HEK293 (cell line): ENCODE measurements around the gene RNF41.

Experiments
- CTCF ChIA-PET: fragments of 350-600 bp; formaldehyde crosslinking; extraction: SDS; loops from one replicate; lab custom pipeline; 2021; ENCODE audit warnings: antibody characterized with exemption; lab: Yijun Ruan, JAX
- POLR2A ChIA-PET: fragments of 300-600 bp; formaldehyde crosslinking; extraction: SDS; loops from one replicate; lab custom pipeline; 2020; ENCODE audit warnings: antibody characterized with exemption, inconsistent platforms; lab: Yijun Ruan, JAX
- H3K27ac ChIP-seq: fragments of 200-500 bp; sonication (Bioruptor generic); 2 replicates; pipeline ENCODE4 v1.5.1; 2014; ENCODE audit warnings: low read depth, low read length, control low read depth, inconsistent platforms; ENCODE audit errors: extremely low read depth
- H3K36me3 ChIP-seq, 2 experiments: fragments of 200-500 bp in 1 of 2; sonication (Bioruptor generic) in 1 of 2; 1 replicate in 1 of 2; 2 replicates in 1 of 2; pipeline ENCODE4 v1.5.1; 2014 to 2017; ENCODE audit warnings: inconsistent platforms in 2 of 2, low read length in 2 of 2; ENCODE audit not compliant: control insufficient read depth in 2 of 2, insufficient read depth in 1 of 2
- H3K4me1 ChIP-seq: fragments of 200-500 bp; sonication (Bioruptor generic); 2 replicates; pipeline ENCODE4 v1.5.1; 2014; ENCODE audit warnings: mild to moderate bottlenecking, low read length, inconsistent platforms; ENCODE audit not compliant: control insufficient read depth, insufficient read depth
- H3K4me3 ChIP-seq: 2 replicates; pipeline ENCODE4 v1.5.1; 2011; ENCODE audit warnings: low read depth, mild to moderate bottlenecking, control low read depth, low read length, moderate library complexity
- H3K9me3 ChIP-seq: fragments of 200-500 bp; sonication (Bioruptor generic); 2 replicates; pipeline ENCODE4 v1.5.1; 2014; ENCODE audit warnings: low read depth, low read length, inconsistent platforms; ENCODE audit not compliant: control insufficient read depth, insufficient read depth
- BCL11B ChIP-seq: fragments of 450-650 bp; formaldehyde crosslinking; IDR thresholded peaks from 2 replicates; pipeline ENCODE4 v1.5.1; 2016; ENCODE audit warnings: low read depth, missing biosample characterization, missing genetic modification characterization
- GLIS1 ChIP-seq: fragments of 450-650 bp; formaldehyde crosslinking; IDR thresholded peaks from 2 replicates; pipeline ENCODE4 v1.5.1; 2016; ENCODE audit warnings: missing biosample characterization, missing genetic modification characterization
- SETDB1 ChIP-seq: IDR thresholded peaks from one replicate; pipeline ENCODE4 v1.6.1; 2017; ENCODE audit warnings: mild to moderate bottlenecking, low read length, moderate library complexity, mixed read lengths; ENCODE audit not compliant: insufficient read length
- SP7 ChIP-seq: fragments of 450-650 bp; formaldehyde crosslinking; IDR thresholded peaks from 2 replicates; pipeline ENCODE4 v1.5.1; 2016; ENCODE audit warnings: missing biosample characterization, missing genetic modification characterization
- ZBTB17 ChIP-seq: fragments of 450-650 bp; formaldehyde crosslinking; IDR thresholded peaks from 2 replicates; pipeline ENCODE4 v1.5.1; 2016; ENCODE audit warnings: missing biosample characterization, missing genetic modification characterization
- ZNF146 ChIP-seq: fragments of 450-650 bp; formaldehyde crosslinking; IDR thresholded peaks from 2 replicates; pipeline ENCODE4 v1.5.1; 2016; ENCODE audit warnings: missing biosample characterization, missing genetic modification characterization
- ZNF184 ChIP-seq: fragments of 450-650 bp; IDR thresholded peaks from 2 replicates; pipeline ENCODE4 v1.5.1; 2018; ENCODE audit warnings: missing biosample characterization, mild to moderate bottlenecking, missing genetic modification characterization
- ZNF2 ChIP-seq: fragments of 450-650 bp; formaldehyde crosslinking; IDR thresholded peaks from 2 replicates; pipeline ENCODE4 v1.5.1; 2016; ENCODE audit warnings: missing biosample characterization, missing genetic modification characterization
- ZNF48 ChIP-seq: fragments of 450-650 bp; formaldehyde crosslinking; IDR thresholded peaks from 2 replicates; pipeline ENCODE4 v1.5.1; 2016; ENCODE audit warnings: missing biosample characterization, missing genetic modification characterization
- ZNF521 ChIP-seq: fragments of 450-650 bp; formaldehyde crosslinking; IDR thresholded peaks from 2 replicates; pipeline ENCODE4 v1.5.1; 2017; ENCODE audit warnings: missing biosample characterization, mild to moderate bottlenecking, missing genetic modification characterization
- ZNF529 ChIP-seq: fragments of 450-650 bp; formaldehyde crosslinking; IDR thresholded peaks from 2 replicates; pipeline ENCODE4 v1.5.1; 2017; ENCODE audit warnings: missing genetic modification characterization, missing biosample characterization; ENCODE audit not compliant: insufficient replicate concordance
- ZNF558 ChIP-seq: fragments of 450-650 bp; formaldehyde crosslinking; IDR thresholded peaks from 2 replicates; pipeline ENCODE4 v1.5.1; 2016; ENCODE audit warnings: missing biosample characterization, missing genetic modification characterization
- ZNF596 ChIP-seq: fragments of 450-650 bp; IDR thresholded peaks from 2 replicates; pipeline ENCODE4 v1.5.0; 2018; ENCODE audit warnings: missing biosample characterization, mild to moderate bottlenecking, missing genetic modification characterization, moderate library complexity
- ZNF600 ChIP-seq: fragments of 450-650 bp; formaldehyde crosslinking; IDR thresholded peaks from 2 replicates; pipeline ENCODE4 v1.5.1; 2016; ENCODE audit warnings: missing biosample characterization, missing genetic modification characterization
- ZNF677 ChIP-seq: fragments of 450-650 bp; IDR thresholded peaks from 2 replicates; pipeline ENCODE4 v1.5.0; 2018; ENCODE audit warnings: missing biosample characterization, mild to moderate bottlenecking, missing genetic modification characterization, moderate library complexity
- TF ChIP-seq, protein P1 (sequence below): fragments of 450-650 bp; formaldehyde crosslinking; IDR thresholded peaks from 2 replicates; pipeline ENCODE4 v1.5.1; 2016; ENCODE audit warnings: missing biosample characterization, missing genetic modification characterization
- TF ChIP-seq, protein P2 (sequence below): IDR thresholded peaks from 2 replicates; pipeline ENCODE4 v1.6.1; 2011; ENCODE audit warnings: mild to moderate bottlenecking, low read depth, low read length, borderline replicate concordance
- TF ChIP-seq, protein P3 (sequence below): fragments of 450-650 bp; formaldehyde crosslinking; IDR thresholded peaks from 2 replicates; pipeline ENCODE4 v1.5.1; 2016; ENCODE audit warnings: missing biosample characterization, missing genetic modification characterization

RNF41 gene

GRCh38 chr12:56229916-56230431, 8.3 kb upstream of the RNF41 start, which contains the start of gene SLC39A5:
Gene SLC39A5, plus strand, starts transcription at chr12:56230051. Its CDS starts 1,224 bp downstream, at chr12:56231275.
- Histone ChIP-seq H3K27ac (no peak within 1 kb of the TSS), H3K9me3 (no peaks in the 10 kb centered on the region), H3K4me1 (0 out of 2 replicates have a peak, but pooled peaks cover 3% of the 10 kb centered on the region), H3K36me3 (peaks cover 9 to 24% of the 10 kb centered on the region in 2 experiments; a peak in 2 of 3 replicates), H3K4me3 (no peak within 1 kb of the TSS)
- CTCF ChIA-PET, result interaction anchor here (0.6 kb wide), 1 partner anchor 59 kb away, joined by 3 read pairs; no protein-coding TSS in a partner anchor
- POLR2A ChIA-PET, result interaction anchor here (0.6 to 2.6 kb wide), 2 partner anchors 8 to 55 kb away, joined by 3 to 7 read pairs; partner anchors contain the start of gene RNF41
- TF ChIP-seq ZBTB17 (peak; percentile 55; the same call in 1 of the 2 replicates), SP7 (tag by site-specific recombination) (no peak), ZNF677 (tag by site-specific recombination) (0 out of 2 replicates have a peak, but pooled peaks have one; percentile 23)

GRCh38 chr12:56229082-56229481, 7.4 kb upstream of the RNF41 start:
- POLR2A ChIA-PET, result no interaction called here
- Histone ChIP-seq H3K4me1 (0 out of 2 replicates have a peak, but pooled peaks cover 5% of the 10 kb centered on the region), H3K36me3 (peaks cover 9 to 24% of the 10 kb centered on the region in 2 experiments; a peak in 2 of 3 replicates), H3K27ac (no peak overlapping the region), H3K4me3 (no peak overlapping the region), H3K9me3 (no peaks in the 10 kb centered on the region)
- TF ChIP-seq GLIS1 (0 out of 2 replicates have a peak, but pooled peaks have one; percentile 7), ZNF529 (tag by site-specific recombination) (no peak)
- CTCF ChIA-PET, result interaction anchor here (0.6 kb wide), 1 partner anchor 39 kb away, joined by 4 read pairs; no protein-coding TSS in a partner anchor

DNA sequence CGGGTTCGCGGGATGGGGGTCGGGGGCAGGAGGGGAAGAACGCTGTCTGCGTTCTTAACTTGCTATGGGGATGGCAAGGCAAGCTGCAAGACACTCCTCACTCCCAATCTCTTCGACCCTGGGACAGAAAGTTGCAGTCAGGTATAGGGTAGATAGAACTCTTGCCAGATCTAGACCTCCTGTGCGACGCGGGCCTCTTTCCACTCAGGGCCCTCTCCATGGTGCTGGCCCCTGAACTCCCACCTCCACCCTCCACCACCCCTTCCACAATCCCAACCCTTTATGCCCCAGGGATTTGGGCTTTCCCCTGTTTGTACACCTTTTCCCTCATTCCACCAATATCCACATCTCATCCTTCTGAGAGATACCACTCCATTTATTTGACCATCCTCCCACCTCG, 3.2 kb upstream of the RNF41 start:
- Histone ChIP-seq H3K9me3 (no peaks in the 10 kb centered on the region), H3K27ac (peak overlapping the region; percentile 64), H3K36me3 (peaks cover 9 to 24% of the 10 kb centered on the region in 2 experiments; a peak in 2 of 3 replicates), H3K4me3 (peak overlapping the region; percentile 77), H3K4me1 (peaks cover 12% of the 10 kb centered on the region; the same call in 1 of the 2 replicates)
- TF ChIP-seq, protein P1, sequence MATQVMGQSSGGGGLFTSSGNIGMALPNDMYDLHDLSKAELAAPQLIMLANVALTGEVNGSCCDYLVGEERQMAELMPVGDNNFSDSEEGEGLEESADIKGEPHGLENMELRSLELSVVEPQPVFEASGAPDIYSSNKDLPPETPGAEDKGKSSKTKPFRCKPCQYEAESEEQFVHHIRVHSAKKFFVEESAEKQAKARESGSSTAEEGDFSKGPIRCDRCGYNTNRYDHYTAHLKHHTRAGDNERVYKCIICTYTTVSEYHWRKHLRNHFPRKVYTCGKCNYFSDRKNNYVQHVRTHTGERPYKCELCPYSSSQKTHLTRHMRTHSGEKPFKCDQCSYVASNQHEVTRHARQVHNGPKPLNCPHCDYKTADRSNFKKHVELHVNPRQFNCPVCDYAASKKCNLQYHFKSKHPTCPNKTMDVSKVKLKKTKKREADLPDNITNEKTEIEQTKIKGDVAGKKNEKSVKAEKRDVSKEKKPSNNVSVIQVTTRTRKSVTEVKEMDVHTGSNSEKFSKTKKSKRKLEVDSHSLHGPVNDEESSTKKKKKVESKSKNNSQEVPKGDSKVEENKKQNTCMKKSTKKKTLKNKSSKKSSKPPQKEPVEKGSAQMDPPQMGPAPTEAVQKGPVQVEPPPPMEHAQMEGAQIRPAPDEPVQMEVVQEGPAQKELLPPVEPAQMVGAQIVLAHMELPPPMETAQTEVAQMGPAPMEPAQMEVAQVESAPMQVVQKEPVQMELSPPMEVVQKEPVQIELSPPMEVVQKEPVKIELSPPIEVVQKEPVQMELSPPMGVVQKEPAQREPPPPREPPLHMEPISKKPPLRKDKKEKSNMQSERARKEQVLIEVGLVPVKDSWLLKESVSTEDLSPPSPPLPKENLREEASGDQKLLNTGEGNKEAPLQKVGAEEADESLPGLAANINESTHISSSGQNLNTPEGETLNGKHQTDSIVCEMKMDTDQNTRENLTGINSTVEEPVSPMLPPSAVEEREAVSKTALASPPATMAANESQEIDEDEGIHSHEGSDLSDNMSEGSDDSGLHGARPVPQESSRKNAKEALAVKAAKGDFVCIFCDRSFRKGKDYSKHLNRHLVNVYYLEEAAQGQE (tag by site-specific recombination), result peak; percentile 99
- TF ChIP-seq ZNF600 (tag by site-specific recombination) (0 out of 2 replicates have a peak, but pooled peaks have one; percentile 15), ZNF521 (no peak), BCL11B (tag by site-specific recombination) (peak; percentile 12; the same call in 1 of the 2 replicates), ZNF596 (tag by site-specific recombination) (no peak), ZNF558 (tag by site-specific recombination) (no peak), SETDB1 (no peak)
- ChIA-PET CTCF (interaction anchor here (0.6 to 2.3 kb wide), 3 partner anchors 14 to 106 kb away, joined by 3 to 9 read pairs (median 3); no protein-coding TSS in a partner anchor), POLR2A (no interaction called here)

GRCh38 chr12:56224102-56224701, 2.5 kb upstream of the RNF41 start, which contains the start of gene NABP2:
Gene NABP2, plus strand, starts transcription at chr12:56224342. Its CDS starts 515 bp downstream, at chr12:56224857.
- ChIA-PET CTCF (interaction anchor here (2.3 to 4.0 kb wide), 2 partner anchors 17 to 18 kb away, joined by 9 to 73 read pairs; no protein-coding TSS in a partner anchor), POLR2A (no interaction called here)
- Histone ChIP-seq H3K4me3 (peak within 1 kb of the TSS; percentile 77), H3K4me1 (peaks cover 12% of the 10 kb centered on the region; the same call in 1 of the 2 replicates), H3K9me3 (no peaks in the 10 kb centered on the region), H3K27ac (peak within 1 kb of the TSS; percentile 64), H3K36me3 (peaks cover 9 to 23% of the 10 kb centered on the region in 2 experiments; a peak in 2 of 3 replicates)
- TF ChIP-seq ZNF184 (tag by site-specific recombination), result no peak
- TF ChIP-seq ZNF146 (tag by site-specific recombination), result no peak
- peak; percentile 80; the same call in 1 of the 2 replicates for TF ChIP-seq ZNF2
- TF ChIP-seq, protein P2, sequence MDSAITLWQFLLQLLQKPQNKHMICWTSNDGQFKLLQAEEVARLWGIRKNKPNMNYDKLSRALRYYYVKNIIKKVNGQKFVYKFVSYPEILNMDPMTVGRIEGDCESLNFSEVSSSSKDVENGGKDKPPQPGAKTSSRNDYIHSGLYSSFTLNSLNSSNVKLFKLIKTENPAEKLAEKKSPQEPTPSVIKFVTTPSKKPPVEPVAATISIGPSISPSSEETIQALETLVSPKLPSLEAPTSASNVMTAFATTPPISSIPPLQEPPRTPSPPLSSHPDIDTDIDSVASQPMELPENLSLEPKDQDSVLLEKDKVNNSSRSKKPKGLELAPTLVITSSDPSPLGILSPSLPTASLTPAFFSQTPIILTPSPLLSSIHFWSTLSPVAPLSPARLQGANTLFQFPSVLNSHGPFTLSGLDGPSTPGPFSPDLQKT, result peak; percentile 78; the same call in 1 of the 2 replicates
- TF ChIP-seq, protein P3, sequence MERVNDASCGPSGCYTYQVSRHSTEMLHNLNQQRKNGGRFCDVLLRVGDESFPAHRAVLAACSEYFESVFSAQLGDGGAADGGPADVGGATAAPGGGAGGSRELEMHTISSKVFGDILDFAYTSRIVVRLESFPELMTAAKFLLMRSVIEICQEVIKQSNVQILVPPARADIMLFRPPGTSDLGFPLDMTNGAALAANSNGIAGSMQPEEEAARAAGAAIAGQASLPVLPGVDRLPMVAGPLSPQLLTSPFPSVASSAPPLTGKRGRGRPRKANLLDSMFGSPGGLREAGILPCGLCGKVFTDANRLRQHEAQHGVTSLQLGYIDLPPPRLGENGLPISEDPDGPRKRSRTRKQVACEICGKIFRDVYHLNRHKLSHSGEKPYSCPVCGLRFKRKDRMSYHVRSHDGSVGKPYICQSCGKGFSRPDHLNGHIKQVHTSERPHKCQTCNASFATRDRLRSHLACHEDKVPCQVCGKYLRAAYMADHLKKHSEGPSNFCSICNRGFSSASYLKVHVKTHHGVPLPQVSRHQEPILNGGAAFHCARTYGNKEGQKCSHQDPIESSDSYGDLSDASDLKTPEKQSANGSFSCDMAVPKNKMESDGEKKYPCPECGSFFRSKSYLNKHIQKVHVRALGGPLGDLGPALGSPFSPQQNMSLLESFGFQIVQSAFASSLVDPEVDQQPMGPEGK (tag by site-specific recombination), result peak; percentile 94
- no peak for TF ChIP-seq ZNF48
